AG09319 (cell line): ENCODE data around the gene GLO1.
"Not testable (repeated sequence)": the region's sequence is repeated elsewhere in the genome, so short reads cannot be mapped to it uniquely, and the experiment has no call there.

Source experiments
- DNase-seq: peaks from one replicate; pipeline ENCODE4 v3.0.0-alpha.2; 2010; ENCODE audit warnings: low read depth; ENCODE audit errors: extremely low read depth
- TF ChIP-seq, protein P1 (sequence below): IDR thresholded peaks from 2 replicates; pipeline ENCODE4 v1.5.1; 2011; ENCODE audit warnings: low read depth, mild to moderate bottlenecking, inconsistent platforms, low read length, moderate library complexity

GLO1 gene

DNA sequence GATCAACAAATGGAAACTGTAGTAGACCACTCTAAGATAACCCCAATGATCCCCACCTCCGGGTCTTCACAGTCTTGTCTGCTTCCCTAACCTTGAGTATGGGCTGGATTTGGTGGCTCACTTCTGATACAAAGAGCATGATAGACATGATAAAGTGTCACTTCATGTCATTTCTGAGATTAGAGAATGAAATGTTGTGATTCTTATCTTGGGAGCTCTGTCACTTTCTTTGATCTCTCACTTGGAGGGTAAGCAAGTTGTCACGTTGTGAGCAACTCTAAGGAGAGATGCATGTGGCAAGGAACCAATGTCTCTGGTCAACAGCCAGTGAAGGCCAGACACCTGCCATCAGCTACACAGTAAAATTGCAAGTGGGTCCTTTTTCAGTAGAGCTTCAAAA is 3.0 kb upstream of the GLO1 start:
- TF ChIP-seq, protein P1, sequence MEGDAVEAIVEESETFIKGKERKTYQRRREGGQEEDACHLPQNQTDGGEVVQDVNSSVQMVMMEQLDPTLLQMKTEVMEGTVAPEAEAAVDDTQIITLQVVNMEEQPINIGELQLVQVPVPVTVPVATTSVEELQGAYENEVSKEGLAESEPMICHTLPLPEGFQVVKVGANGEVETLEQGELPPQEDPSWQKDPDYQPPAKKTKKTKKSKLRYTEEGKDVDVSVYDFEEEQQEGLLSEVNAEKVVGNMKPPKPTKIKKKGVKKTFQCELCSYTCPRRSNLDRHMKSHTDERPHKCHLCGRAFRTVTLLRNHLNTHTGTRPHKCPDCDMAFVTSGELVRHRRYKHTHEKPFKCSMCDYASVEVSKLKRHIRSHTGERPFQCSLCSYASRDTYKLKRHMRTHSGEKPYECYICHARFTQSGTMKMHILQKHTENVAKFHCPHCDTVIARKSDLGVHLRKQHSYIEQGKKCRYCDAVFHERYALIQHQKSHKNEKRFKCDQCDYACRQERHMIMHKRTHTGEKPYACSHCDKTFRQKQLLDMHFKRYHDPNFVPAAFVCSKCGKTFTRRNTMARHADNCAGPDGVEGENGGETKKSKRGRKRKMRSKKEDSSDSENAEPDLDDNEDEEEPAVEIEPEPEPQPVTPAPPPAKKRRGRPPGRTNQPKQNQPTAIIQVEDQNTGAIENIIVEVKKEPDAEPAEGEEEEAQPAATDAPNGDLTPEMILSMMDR, result no peak
- no peak for DNase-seq

DNA sequence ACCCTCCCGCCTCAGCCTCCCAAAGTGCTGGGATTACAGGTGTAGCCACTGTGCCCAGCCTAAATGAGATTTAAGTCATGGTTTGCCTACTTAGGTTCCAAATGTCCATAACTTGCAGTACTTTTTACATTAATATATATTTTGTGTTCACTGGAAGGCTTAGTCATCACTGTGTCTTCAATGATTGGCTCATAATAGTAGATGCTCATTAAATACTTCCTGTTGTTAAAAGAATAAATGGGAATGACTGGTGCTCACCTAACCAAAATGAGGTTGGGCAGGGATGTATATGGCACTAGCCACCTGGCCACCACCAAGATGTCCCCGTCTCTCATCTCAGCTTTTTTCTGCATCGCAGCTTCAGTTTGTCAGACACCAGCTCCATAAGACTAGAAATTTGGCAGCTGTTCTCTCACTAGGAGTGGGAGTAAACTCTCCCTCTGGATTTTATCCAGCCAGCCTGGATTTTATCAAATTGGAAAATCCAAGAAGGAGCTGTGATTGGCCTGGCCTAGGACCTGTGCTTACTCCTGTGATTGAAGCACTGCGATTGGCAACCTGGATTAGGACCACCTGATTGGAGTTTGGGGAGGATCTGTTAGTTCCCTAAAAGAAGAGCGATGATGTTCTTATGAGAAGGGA is 1.1 kb upstream of the GLO1 start:
- TF ChIP-seq, protein P1, result no peak
- DNase-seq, result no peak

DNA sequence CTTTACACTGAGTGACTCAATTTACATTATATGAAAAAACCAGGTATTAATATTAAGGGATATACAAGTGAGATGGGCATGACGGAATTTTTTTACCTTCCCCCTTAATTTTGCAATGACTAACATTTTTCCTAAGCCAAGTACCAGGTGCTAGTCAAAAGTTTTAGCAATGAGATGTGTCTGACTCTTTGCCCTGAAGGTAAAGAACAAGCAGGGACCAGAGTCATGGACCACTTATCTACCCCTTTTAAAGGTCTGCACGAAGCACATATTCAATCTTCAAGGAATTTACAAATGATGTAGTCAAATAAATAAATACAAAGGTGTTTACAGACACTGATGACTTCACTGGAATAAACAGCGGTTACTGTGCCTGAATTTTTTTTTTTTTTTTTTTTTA is 1.4 kb downstream of the GLO1 start:
- TF ChIP-seq, protein P1, result no peak
- DNase-seq, result no peak

DNA sequence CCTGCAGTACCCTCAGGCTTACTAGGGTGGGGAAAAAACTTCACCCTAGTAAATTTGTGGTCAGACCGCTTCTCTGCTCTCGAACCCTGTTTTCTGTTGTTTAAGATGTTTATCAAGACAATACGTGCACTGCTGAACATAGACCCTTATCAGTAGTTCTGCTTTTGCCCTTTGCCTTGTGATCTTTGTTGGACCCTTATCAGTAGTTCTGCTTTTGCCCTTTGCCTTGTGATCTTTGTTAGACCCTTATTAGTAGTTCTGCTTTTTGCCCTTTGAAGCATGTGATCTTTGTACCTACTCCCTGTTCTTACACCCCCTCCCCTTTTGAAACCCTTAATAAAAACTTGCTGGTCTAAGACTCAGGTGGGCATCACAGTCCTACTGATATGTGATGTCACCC is 3.2 kb downstream of the GLO1 start:
- DNase-seq, result not testable (repeated sequence)

DNA sequence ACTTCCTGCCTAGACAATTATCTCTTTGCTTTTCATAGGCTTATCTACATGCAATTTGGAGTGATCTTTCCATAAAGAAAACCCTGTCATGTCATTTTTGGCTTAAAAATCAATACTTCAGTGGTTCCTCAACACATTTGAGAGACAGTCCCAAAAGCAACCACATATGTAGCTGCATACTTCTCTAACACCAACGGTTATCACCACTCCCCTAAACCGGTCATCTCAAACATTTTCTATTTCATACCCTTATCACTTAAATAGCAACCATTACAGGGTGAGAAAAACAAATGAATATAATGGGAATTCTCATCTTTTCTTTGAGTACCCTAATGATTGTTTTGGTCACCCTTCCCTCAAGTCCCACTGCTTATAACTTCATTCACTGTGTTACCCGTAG is 5.1 kb downstream of the GLO1 start:
- no peak for DNase-seq
- TF ChIP-seq, protein P1, result no peak

DNA sequence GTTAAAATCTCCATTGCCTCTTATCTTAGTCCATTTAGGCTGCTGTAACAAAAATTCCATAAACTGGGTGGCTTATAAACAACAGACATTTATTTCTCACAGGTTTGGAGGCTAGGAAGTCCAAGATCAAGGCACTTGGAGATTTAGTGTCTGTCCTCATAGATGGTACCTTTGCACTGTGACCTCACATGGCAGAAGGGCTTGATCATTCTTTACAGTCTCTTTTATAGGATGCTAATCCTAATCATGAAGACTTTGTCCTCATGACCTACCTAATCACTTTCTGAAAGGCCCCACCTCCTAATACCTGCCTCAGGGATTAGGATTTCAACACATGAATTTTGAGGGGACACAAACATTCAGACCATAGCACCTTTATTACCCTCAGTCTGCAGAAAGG is 6.6 kb downstream of the GLO1 start:
- no peak for DNase-seq
- TF ChIP-seq, protein P1, result no peak

DNA sequence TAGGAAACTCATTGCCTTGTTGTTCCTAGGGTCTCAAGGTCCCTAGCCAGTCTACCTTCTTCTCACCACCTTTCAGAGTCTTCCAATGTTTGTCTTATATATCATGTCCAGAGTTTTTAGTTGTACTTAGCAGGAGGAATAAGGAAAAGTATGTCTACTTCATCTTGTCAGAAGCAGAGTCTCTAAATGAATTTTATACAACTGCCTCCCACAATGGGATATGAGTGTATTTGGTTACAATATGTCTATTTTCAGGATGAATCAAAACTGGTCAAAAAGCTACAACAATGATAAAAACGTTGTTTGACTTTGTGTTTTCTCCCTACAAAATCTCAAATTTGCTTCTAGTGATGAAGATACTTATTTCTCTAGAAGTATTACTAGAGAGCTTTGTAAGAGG is 7.0 kb downstream of the GLO1 start:
- TF ChIP-seq, protein P1, result no peak
- DNase-seq, result no peak

DNA sequence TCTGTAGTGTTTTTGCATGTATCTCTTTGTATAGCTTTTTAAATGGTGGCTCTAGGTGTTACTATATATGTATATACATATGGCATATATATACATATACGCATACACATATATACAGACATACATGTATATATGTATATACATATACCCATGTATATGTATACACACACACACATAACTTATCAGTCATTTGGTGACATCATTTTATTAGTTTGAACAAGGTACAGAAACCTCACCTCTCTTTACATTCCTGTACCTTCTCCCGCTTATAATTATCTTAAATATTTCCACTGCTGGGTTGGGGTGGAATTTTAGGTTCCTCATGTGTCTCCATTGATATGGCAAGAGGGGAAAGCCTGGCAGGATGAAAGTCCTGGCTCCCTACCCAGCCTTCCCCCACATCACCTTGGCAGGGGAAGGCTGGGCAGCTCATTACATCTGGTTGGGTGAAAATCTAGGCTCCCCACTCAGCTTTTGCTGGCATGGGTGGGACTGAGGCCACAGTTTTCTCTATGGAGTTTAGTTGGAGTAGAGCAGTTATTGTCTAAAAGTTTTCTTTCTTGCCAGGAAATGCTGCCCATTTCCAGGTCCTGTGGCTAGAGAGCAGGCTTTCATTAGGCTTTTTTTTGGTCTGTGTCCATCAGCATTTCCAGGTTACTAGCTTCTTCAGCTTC is 7.6 kb downstream of the GLO1 start:
- TF ChIP-seq, protein P1, result no peak
- no peak for DNase-seq
